GM21447 (cell line): ENCODE data around the gene CROCC.

Experiments
- ATAC-seq: cut with Tn5 transposase; IDR thresholded peaks from one replicate; pipeline ENCODE4 v1.9.1; 2021; ENCODE audit not compliant: unreplicated experiment

The CROCC gene

DNA sequence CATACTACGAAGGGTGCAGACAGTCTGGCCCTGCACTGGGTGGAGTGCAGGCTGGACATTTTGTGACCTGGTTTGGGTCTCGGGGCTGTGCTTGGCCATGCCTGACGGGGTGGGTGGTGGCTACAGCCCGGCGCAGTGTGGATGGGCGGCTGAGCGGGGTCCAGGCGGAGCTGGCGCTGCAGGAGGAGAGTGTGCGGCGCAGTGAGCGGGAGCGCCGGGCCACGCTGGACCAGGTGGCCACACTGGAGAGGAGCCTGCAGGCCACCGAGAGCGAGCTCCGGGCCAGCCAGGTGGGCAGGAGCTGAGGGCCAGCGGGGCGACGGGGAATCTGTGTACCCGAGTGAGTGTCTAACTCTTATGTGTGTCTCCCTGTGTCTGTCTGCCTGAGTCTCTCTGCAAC, 44.6 kb downstream of the CROCC start:
- no peak for ATAC-seq

GRCh38 chr1:16967095-16967575, 45.4 kb downstream of the CROCC start:
- no peak for ATAC-seq

DNA sequence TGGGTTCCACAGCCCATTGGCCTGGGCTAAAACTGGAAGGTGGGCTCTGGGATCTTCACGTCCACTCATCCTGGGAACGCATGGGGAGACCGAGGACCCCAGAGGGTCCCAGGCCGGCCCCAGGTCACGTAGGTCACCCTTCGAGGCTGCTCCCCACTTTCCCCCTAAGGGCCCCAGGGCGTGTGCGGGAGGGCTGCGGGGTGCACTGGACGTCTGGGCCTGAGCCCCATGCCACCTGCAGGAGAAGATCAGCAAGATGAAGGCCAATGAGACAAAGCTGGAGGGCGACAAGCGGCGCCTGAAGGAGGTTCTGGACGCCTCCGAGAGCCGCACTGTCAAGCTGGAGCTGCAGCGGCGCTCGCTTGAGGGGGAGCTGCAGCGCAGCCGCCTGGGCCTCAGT, 46.2 kb downstream of the CROCC start:
- no peak for ATAC-seq

DNA sequence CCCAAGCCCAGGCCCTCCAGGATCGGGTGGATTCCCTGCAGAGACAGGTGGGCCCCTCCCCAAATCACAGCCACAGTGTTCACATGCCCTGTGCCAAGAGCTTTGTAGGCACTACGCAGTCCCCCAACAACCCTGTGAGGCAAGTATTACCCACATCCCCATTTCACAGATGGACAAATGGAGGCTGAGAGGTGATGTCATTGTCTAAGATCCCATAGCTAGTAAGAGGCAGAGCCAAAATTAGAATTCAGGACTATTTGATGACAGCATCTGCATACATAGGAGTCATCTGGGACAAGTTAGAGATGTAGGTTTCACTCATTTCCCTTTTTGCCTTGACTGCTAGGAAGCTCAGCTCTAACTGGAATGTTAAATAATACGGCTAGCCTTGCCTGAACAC, 46.6 kb downstream of the CROCC start:
- no peak for ATAC-seq

DNA sequence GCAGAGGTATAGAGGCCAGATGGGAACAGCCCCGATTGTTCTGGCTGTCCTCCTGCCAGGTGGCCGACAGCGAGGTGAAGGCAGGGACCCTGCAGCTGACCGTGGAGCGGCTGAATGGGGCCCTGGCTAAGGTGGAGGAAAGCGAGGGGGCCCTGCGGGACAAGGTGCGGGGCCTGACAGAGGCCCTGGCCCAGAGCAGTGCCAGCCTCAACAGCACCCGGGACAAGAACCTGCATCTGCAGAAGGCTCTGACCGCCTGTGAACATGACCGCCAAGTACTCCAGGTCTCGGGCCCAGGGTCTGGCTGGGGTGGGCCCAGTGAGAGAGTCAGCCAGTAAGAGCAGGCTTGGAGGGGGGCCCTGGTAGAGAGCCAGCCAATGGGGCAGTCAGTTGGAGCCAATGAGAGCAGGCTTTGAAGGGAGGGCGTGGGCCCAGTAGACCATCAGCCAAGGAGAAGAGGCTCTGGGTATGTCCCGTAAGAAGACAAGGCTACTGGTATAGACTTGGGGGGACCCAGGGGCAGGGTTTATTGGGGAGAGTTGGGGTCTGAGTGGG, 47.4 kb downstream of the CROCC start:
- ATAC-seq, result no peak

- ATAC-seq, result no peak
Observed at GRCh38 chr1:16969651-16970050, 47.9 kb downstream of the CROCC start.

- ATAC-seq, result no peak
Observed at GRCh38 chr1:16970132-16970910, 48.6 kb downstream of the CROCC start.

- no peak for ATAC-seq
Observed at GRCh38 chr1:16971341-16972188, 49.8 kb downstream of the CROCC start.

DNA sequence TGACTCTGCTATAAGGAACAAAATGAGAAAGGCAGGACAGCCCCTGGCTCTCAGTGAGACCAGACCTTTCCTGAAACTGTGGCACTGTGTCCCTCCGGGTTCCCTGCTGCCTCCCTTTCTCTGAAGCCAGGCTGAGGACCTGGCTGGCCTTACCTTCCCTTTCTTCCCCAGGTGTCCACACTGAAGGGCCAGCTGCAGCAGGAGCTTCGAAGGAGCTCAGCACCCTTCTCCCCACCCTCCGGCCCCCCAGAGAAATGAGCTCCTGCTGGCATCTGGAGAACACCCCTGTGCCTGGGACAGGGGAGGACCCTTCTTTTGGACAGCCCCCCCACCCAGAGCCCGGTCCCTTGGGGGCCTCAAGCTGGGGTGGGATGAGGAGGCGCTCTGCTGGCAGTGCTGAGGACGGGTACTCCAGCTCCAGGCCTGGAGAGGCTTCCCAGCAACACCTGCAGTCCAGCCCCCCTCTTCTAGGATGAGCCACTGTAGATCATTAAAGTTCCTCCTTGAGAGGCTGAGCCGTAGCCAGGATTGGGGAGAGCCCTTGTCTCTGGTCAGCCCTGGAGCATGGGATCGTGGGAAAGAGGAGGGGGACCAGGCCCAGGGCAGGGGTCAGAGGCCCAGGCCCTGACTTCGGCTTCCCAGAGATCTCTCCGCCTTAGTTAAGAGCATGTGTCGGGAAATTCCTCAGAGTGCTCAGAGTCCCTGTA, 50.6 kb downstream of the CROCC start:
- no peak for ATAC-seq

DNA sequence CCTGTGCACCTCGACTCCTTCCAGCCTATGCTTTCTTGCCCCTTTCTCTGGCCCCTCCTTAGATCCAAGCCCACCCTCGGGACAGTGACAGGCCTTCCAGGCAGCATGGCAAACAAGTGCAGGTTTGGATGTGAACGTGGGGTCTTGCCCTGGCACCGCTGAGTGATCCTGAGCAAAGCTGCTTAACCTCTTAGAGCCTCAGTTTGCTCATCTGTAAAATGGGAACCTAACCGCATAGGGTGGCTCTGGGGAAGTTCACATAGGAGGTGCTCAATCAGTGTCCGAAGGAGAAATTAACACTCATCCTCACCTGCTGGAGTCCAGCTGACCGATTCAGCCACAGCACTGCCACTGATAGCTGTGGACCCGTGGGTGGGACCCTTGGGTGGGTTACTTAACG, 51.5 kb downstream of the CROCC start:
- ATAC-seq, result no peak

DNA sequence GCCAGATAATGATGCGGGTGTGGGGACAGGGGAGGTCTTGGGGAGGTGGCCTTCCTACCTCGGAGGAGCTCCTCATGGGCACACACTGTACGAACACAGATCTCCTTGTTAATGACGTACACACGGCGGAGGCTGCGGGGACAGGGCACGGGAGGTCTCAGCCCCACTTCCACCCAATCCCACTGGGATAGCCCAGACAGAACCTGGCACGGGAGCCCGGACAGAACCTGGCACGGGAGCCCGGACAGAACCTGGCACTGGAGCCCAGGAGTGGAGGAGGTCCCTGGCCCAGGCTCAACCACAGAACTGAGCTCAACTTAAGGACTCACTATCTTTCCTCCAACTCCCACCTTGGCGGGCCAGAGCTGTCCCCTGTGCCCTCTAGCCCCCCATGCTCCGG, 53.5 kb downstream of the CROCC start:
- ATAC-seq, result no peak

DNA sequence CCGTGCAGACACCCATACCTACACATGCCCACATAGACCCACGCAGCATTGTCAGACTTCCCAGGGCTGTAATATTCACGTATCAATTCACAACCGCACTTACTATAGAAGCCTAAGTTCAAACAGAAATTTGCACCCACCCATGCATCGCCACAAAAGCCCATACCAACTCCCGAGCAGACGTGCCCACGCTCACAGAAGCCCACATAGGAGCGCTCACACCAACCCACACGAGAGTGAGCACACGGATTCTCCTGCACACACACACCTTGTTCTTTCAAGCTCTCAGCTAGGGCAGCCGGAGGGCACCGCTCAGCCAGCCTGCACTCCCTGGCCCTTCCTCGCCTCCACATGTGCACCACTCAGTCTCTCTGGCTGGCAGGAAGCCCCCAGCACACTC, 54.1 kb downstream of the CROCC start:
- no peak for ATAC-seq

DNA sequence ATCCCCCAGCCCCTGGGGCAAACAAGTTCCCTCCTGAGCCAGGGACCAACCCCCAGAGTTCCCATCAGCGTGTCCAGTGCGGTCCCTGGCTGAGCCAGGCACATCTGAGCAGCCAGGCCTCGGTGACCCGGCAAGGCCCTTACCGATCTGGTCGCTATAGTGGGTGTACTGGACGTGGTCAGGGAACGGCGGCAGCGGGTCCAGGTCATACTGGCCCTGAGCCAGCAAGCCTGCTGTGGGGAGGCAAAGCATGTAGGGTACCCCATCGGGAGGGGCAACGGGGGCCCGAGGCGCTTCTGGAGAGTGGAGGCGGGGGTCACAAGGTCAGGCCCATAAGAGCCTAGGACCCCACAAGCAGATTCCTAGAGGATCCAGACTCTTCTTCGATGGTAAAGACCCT, 55.2 kb downstream of the CROCC start:
- no peak for ATAC-seq

- no peak for ATAC-seq
Observed at GRCh38 chr1:16977377-16977776, 55.6 kb downstream of the CROCC start.

GRCh38 chr1:16978139-16978538, 56.4 kb downstream of the CROCC start:
- no peak for ATAC-seq

DNA sequence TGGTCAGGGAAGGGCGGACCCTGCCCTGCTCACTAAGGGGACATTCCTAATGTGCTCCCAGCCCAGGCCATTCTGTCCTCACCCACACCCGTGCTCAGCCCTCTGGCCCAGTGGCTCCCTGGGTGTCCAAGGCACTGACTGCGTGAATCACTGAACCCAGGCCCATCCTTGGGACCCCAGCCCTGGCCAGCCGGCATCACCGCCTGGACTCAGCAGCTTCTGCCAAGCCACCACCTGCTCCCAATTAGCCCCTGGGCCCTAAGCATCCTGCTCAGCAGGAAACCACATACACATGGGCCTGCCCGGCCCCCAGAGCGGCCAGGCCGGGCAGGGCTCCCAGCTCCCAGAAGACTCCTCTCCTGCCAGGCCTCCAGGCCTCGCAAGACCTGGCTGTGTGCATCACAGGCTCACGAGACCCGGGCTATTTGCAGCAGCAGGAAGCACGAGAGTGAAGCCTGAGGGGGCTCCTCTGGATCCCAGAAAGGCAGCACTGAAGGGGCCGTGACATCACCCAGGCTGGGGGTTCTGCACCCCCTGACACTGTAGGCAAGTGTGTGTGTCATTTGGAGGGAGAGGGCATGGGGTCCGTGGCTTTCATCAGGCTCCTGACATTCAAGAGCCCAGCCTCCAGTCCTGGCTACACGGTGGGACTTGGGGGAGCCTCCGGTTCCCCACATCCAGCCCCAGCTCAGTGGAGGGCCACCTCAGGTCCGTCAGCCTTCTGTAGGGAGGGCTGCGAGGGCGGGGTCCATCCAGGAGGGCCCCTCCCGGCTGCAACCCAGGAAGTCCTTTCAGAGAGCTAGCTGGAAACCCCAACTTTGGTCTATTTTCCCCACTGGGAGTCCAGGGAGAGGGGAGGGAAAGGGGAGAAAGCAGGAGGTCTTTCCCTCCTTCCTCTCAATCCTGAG, 57.1 kb downstream of the CROCC start:
- ATAC-seq, result no peak

GRCh38 chr1:16979475-16980327, 58.0 kb downstream of the CROCC start:
- no peak for ATAC-seq

DNA sequence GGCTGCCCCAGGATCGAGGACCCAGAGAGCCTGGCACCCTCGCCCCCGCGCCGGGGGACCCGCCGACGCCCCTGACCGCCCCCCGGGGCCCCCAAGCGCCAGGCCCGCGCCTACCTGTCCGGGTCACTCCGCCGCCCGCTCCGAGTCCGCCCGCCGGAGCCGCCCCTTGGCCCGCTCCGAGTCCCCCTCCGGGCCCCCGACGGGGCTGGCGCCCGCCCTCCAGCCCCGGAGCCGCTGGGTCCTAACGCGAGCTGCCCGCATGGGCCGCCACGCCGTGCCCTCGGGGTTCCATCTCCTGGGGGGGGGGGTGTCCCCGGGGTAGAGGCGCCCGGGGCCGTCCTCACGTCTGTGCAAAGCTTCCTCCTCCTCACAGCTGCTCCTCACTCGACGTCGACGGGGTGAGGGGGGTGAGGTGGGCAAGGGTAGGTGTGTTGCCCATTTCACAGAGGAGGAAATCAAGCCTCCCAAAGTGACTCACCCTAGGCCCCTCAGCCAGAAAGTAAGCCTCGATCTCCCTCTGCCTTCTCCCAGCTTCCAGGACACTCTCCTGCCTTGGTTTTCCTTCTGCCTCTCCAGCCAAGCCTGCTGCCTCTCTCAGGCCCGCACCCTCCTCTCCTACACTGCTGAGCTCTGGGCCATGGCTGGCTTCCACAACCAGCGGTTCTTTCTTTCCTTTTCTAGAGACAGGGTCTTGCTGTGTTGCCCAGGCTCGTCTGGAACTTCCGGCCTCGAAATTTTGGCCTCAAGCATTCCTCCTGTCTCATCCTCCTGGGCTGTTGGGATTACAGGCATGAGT, 58.9 kb downstream of the CROCC start, which contains the start of gene MFAP2:
TSS of gene MFAP2 (minus strand) at position 148 of the 796 bp plus-strand sequence. CDS start 2,347 bp downstream, outside the sequence.
- ATAC-seq, result no peak
